Inferior parietal cortex (tissue), 1 donor: Measurements from ENCODE around the gene INSYN2B.
A peak's percentile ranks its signal among the peaks of the same experiment; 100 is the strongest.

Experiments
- DNase-seq: peaks from one replicate; pipeline ENCODE4 v3.0.0-alpha.2; 2016; ENCODE audit errors: extremely low spot score

Gene INSYN2B

GRCh38 chr5:169980418-169981053 is at the start of gene INSYN2B:
Gene INSYN2B (minus strand): TSS chr5:169980495. CDS start chr5:169883898, 96,597 bp downstream.
- DNase-seq = peak; percentile 97

GRCh38 chr5:170028124-170028523 is 47.8 kb upstream of the INSYN2B start:
- no peak for DNase-seq

GRCh38 chr5:170025853-170026252 is 45.6 kb upstream of the INSYN2B start:
- no peak for DNase-seq

GRCh38 chr5:170021506-170021905 is 41.2 kb upstream of the INSYN2B start:
- DNase-seq = no peak

- no peak for DNase-seq
Observed at GRCh38 chr5:170020423-170020822, 40.1 kb upstream of the INSYN2B start.

- DNase-seq = no peak
Observed at GRCh38 chr5:170012622-170013021, 32.3 kb upstream of the INSYN2B start.

- DNase-seq = no peak
Observed at GRCh38 chr5:170011751-170012150, 31.5 kb upstream of the INSYN2B start.

GRCh38 chr5:170010595-170010994 is 30.3 kb upstream of the INSYN2B start:
- no peak for DNase-seq

- DNase-seq = no peak
Observed at GRCh38 chr5:170008376-170008775, 28.1 kb upstream of the INSYN2B start.

GRCh38 chr5:170006021-170006420 is 25.7 kb upstream of the INSYN2B start:
- DNase-seq = no peak

GRCh38 chr5:170000155-170000554 is 19.9 kb upstream of the INSYN2B start:
- DNase-seq = no peak

- no peak for DNase-seq
Observed at GRCh38 chr5:169999621-170000020, 19.3 kb upstream of the INSYN2B start.

GRCh38 chr5:169997798-169998197 is 17.5 kb upstream of the INSYN2B start:
- DNase-seq = no peak

- no peak for DNase-seq
Observed at GRCh38 chr5:169993485-169993790, 13.1 kb upstream of the INSYN2B start.

- DNase-seq = no peak
Observed at GRCh38 chr5:169992789-169993484, 12.6 kb upstream of the INSYN2B start.

GRCh38 chr5:169991115-169991869 is 11.0 kb upstream of the INSYN2B start:
- DNase-seq = no peak

- no peak for DNase-seq
Observed at GRCh38 chr5:169989365-169989764, 9.1 kb upstream of the INSYN2B start.

- no peak for DNase-seq
Observed at GRCh38 chr5:169988947-169989346, 8.7 kb upstream of the INSYN2B start.

GRCh38 chr5:169988206-169988605 is 7.9 kb upstream of the INSYN2B start:
- no peak for DNase-seq

GRCh38 chr5:169979871-169980270 is 424 bp downstream of the INSYN2B start:
- DNase-seq = no peak

- DNase-seq = peak; percentile 40
Observed at GRCh38 chr5:169978714-169979113, 1.6 kb downstream of the INSYN2B start.

- no peak for DNase-seq
Observed at GRCh38 chr5:169974121-169974770, 6.0 kb downstream of the INSYN2B start.
